GM12878 (cell line): ENCODE results near the gene RPS15A.

Experiments used
- CTCF ChIP-seq, 3 experiments: IDR thresholded peaks in 2 of 3; conservative IDR thresholded peaks in 1 of 3; 2 replicates each; pipeline ENCODE4 v1.5.1; 2011; ENCODE audit warnings: low read depth in 3 of 3, low read length in 3 of 3, mild to moderate bottlenecking in 3 of 3, control low read depth in 2 of 3, moderate library complexity in 2 of 3, inconsistent platforms in 1 of 3, mixed read lengths in 1 of 3; ENCODE audit not compliant: control insufficient read depth in 2 of 3, insufficient read depth in 1 of 3; ENCODE audit errors: extremely low read depth in 1 of 3
- HDGF ChIP-seq: fragments of 450-650 bp; IDR thresholded peaks from 2 replicates; pipeline ENCODE4 v1.6.1; 2016; ENCODE audit warnings: antibody characterized with exemption

- no peak for TF ChIP-seq CTCF (IDR thresholded peaks at IDR 0.05 in 2 of 3, conservative IDR thresholded peaks at IDR 0.05 in 1 of 3; ENCODE audit: control insufficient read depth in 2 of 3, extremely low read depth in 1 of 3, insufficient read depth in 1 of 3, low read depth in 3 of 3, low read length in 3 of 3)
- TF ChIP-seq HDGF = no peak
These were observed 13.7 kb upstream of the RPS15A start for GRCh38 chr16:18803569-18804462.
